ENCODE results near the gene NRXN3.

- TF ChIP-seq CTCF (IDR thresholded peaks at IDR 0.05; ENCODE audit: low read length) (no peak), EZH2 (IDR thresholded peaks at IDR 0.05; ENCODE audit: borderline replicate concordance, low read length) (no peak)
Observed at GRCh38 chr14:79602742-79603141, 1432.6 kb downstream of the NRXN3 start.

All from OCI-LY1 (cell line).